NCI-H2196 (cell line): Measurements from ENCODE around the gene CCDC15.
"Not testable (repeated sequence)": the region's sequence is repeated elsewhere in the genome, so short reads cannot be mapped to it uniquely, and the experiment has no call there.

Experiments used
- DNase-seq: peaks from one replicate; lab custom pipeline; 2025; ENCODE audit not compliant: unreplicated experiment; lab: John Stamatoyannopoulos, UW

Gene CCDC15

DNA sequence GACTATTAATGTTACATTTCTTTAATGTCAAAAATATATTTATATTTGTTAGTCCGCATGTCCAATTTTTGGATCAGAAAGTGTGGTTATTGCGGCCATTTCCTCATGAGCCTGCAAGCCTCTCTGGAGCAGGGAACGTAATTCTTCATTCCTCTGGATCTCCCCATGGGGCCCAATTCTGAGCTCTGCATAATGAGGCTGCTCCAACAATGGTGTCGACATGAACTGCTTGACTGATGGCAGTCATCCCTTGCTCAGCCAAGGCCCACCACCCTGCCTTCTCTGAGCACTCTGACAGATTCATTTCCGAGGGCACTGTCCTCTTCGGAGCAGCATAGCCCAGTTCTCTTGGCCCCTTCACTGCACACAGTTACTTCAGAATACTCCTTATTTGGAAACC, 15.0 kb upstream of the CCDC15 start:
- no peak for DNase-seq

GRCh38 chr11:124941703-124942102, 12.3 kb upstream of the CCDC15 start:
- no peak for DNase-seq

GRCh38 chr11:124942466-124943253, 11.3 kb upstream of the CCDC15 start:
- DNase-seq = no peak

DNA sequence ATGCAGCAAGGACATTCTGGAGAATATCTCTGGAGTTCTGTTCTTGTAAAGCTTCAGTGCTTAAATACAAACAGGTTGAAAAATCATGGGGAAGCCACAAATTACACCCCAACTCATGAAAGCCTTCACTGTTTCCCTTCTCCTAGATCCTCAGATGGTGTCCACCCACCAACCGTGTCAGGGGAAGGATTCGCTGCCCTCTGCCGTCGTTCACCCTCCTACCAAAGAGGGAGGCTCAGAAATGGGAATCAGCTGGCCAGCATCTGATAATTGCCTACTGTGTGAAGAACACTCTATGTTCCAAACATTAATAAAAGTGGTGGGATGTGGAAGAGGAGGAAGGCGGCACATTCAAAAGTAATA, 10.8 kb upstream of the CCDC15 start:
- DNase-seq = no peak

DNA sequence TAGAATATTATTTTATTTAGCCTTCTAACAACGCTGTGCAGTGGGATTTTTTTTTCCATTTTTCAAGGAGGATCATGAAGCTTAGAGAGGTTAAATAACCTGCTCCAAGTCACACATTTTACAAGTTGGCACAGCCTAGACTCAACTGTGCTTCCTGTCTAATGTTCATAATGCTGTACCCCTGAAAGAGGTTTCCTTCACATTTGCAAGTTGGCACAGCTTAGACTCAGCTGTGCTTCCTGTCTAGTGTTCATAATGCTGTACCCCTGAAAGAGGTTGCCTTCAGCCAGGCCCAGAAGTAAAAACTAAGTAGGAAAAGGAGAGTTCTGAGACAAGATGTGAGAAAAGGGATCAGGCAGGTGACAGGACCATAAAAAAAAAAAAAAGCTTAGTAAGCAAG, 10.3 kb upstream of the CCDC15 start:
- no peak for DNase-seq

- no peak for DNase-seq
Observed at GRCh38 chr11:124944565-124944964, 9.4 kb upstream of the CCDC15 start.

GRCh38 chr11:124945826-124946225, 8.2 kb upstream of the CCDC15 start:
- DNase-seq = no peak

- no peak for DNase-seq
Observed at GRCh38 chr11:124946735-124947141, 7.3 kb upstream of the CCDC15 start.

DNA sequence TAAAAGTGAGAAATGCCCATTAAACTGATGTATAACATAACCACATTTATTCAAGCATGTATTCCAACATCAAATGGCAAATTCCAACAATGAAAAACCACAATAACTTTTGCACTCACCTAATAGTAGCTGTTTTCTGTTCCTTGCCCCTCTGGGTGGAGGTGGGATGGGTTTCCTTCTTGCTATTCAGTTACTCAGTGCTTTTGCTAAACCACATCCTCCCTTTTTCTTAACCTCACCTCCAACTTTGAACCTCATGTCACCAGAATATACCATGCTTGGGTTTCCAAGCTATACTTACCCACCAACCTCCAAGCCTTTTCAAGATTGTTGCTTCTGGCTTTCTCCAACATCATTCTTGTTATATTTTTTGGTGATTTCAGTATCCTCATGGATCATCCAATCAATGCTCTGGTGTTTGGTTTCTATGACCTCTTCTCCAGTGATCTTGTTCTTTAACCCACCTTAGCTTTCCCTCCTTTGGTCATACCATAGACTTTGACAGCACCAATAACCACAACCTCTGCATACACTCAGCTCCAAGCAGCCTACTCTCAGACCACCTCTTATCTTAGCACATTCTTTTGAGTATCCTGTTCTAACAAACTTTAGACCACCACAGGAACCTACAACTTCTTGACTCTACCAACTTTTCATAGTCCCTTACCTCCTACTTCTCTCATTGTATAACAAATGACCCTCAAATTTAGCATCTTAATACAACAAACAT, 3.2 kb upstream of the CCDC15 start:
- DNase-seq = no peak

DNA sequence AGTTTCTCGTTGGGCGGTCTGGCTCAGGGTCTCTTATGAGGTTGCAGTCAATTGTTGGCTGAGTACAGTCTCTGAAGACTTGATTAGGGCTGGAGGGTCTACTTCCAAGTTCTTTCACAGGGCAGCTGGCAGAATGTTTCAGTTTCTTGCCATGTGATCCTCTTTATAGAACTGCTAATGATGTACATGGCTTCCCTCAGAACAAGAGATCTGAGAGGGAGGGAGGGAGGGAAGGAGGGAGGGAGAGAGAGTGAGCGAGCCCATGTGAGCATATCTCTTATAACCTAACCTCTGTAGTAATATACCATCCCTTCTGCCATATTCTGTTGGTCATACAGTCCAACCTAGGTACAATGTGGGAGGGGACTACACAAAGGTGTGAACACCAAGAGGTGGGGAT, 2.7 kb upstream of the CCDC15 start:
- DNase-seq = no peak

- DNase-seq = no peak
Observed at GRCh38 chr11:124954590-124954955, 571 bp downstream of the CCDC15 start.

DNA sequence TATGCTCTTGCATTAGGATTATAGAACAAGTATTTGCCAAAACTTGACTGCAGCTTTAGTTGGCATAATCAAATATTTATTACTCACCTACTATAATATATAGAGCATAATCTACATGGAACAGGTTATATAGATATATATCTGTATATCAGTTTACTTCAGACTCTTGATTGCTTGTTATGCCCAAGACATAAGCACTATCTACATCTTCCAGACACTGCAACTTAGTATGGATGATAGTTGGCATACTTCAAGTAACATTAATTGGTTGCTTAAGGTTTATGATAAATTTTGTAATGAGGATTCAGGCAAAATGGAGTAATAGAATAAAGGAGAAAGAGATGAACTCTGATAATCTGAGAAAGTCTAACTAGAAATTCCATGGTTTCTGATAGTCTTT, 1.0 kb downstream of the CCDC15 start:
- DNase-seq = no peak

DNA sequence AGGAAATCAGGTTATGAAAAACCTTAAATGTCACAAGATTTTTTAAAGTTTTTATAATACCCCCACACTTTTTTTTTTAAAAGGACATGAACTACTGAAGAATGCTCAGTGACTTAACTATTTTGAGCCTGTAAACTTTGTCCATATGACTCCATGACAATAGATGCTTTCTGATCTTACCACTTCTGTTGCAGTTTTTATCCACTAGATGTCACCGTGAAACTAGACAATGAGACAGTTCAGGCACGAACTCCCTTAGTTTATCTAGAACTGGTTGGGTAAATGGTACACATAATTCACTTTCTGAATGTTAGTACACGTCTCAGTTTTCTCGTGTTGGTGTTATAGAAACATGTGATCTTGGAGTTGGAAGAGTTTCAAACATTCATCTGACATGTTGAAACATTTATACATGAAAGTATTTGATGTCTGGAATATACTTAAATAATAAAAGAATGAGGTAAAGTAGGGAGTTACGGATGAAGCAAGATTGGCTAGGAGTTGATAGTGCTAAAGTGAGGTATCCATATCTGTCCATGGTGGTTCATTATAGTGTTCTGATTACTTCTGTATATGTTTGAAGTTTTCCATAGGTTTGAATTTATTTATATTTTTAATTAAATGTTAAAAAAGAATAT, 8.1 kb downstream of the CCDC15 start:
- peak; percentile 75 for DNase-seq

- not testable (repeated sequence) for DNase-seq
Observed at GRCh38 chr11:124968197-124968596, 14.2 kb downstream of the CCDC15 start.

DNA sequence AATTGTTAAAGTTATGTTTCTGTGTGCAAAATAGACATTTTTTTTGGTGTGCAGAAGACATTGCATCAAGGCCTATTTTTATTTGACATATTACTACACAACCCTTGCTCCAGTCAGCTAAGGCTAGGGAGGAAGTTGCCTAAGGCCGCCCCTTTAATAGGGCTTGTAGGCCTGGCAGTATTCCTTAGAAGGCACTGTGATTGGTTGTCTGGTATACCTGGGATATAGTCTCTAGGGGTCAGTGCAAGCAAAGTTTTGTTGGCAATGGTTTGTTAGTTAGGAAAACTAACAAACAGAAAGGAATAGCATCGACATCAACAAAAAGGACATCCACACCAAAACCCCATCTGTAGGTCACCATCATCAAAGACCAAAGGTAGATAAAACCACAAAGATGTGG, 16.9 kb downstream of the CCDC15 start:
- no peak for DNase-seq

- no peak for DNase-seq
Observed at GRCh38 chr11:124971810-124972209, 17.8 kb downstream of the CCDC15 start.

- DNase-seq = no peak
Observed at GRCh38 chr11:124976531-124976930, 22.5 kb downstream of the CCDC15 start.

DNA sequence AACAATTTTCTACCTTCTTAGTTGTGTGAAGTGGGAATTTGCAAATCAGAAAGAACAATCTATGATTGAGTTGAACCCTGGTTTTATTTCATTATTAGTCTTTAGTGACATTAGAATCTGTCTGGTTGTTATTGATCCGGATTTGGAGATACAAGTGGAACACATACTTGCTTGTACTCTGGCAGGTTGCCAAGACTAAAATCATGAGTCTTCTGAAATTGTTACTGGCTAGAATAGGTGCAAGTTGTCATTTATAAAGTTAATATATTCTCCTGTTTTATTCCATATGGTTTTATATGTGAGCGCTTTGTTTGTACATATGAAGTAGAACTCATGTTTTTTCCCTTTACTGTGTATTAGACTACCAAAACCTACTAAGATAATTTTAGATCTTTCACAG, 23.0 kb downstream of the CCDC15 start:
- no peak for DNase-seq

- DNase-seq = no peak
Observed at GRCh38 chr11:124978316-124978715, 24.3 kb downstream of the CCDC15 start.

DNA sequence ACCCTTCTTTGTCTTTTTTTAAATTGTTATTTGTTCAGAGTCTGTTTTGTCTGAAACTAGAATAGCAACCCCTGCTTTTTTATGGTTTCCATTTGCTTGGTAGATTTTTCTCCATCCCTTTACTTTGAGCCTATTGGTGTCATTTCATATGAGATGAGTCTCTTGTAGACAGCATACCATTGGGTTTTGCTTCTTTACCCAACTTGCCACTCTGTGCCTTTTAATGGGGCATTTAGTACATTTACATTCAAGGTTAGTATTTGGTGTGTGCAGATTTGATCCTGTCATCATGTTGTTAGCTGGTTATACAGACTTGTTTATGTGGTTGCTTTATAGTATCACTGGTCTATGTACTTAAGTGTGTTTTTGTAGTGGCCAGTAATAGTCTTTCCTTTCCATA, 28.0 kb downstream of the CCDC15 start:
- no peak for DNase-seq

- no peak for DNase-seq
Observed at GRCh38 chr11:124983674-124984511, 29.9 kb downstream of the CCDC15 start.
